IMR-90 (cell line): Measurements from ENCODE around the gene PLA2G4E. TPM values are rescaled to one million over a fixed set of nuclear protein-coding genes. Genes with fewer than 3 reads are reported as not detected.

Source experiments
- ATAC-seq: fragments of 200-7000 bp; cut with Tn5 transposase; 2 replicates; pipeline ENCODE4 v1.9.1; 2020; ENCODE audit warnings: low read depth, mild to moderate bottlenecking, moderate library complexity
- BruUV-seq: library from RNA; stranded (reverse); fragments of 400-500 nt; replicated peaks from 2 replicates; lab custom pipeline; 2021; lab: Mats Ljungman, UMichigan
- CTCF ChIA-PET: fragments of 300-600 bp; formaldehyde crosslinking; extraction: SDS; loops from one replicate; lab custom pipeline; 2021; ENCODE audit warnings: antibody characterized with exemption; lab: Yijun Ruan, JAX
- POLR2A ChIA-PET: fragments of 300-600 bp; sonication (Branson Sonifier 250); formaldehyde crosslinking; loops from one replicate; lab custom pipeline; 2022; ENCODE audit warnings: antibody characterized with exemption; ENCODE audit not compliant: unreplicated experiment; lab: Charles Lee
- DNase-seq: peaks from one replicate; pipeline ENCODE4 v3.0.0; 2013
- H2AFZ ChIP-seq: replicated peaks from 2 replicates; pipeline ENCODE3; 2013; ENCODE audit warnings: low read length, mild to moderate bottlenecking; ENCODE audit not compliant: poor library complexity
- H2AK5ac ChIP-seq: 2 replicates; pipeline ENCODE4 v1.6.1; 2013; ENCODE audit warnings: low read depth, low read length, inconsistent platforms
- H2AK9ac ChIP-seq: replicated peaks from 2 replicates; pipeline ENCODE3; 2013; ENCODE audit warnings: mild to moderate bottlenecking, low read depth, low read length, moderate library complexity; ENCODE audit not compliant: poor library complexity
- H2BK120ac ChIP-seq: 2 replicates; pipeline ENCODE4 v1.6.1; 2013; ENCODE audit warnings: low read depth, low read length, inconsistent platforms
- H2BK15ac ChIP-seq: 3 replicates; pipeline ENCODE4 v1.6.1; 2013; ENCODE audit warnings: low read depth, low read length, inconsistent platforms
- H2BK20ac ChIP-seq: 2 replicates; pipeline ENCODE4 v1.6.1; 2013; ENCODE audit warnings: low read depth, mild to moderate bottlenecking, inconsistent platforms, low read length, moderate library complexity
- H2BK5ac ChIP-seq: 2 replicates; pipeline ENCODE4 v1.6.1; 2013; ENCODE audit warnings: mild to moderate bottlenecking, low read depth, low read length, inconsistent platforms; ENCODE audit not compliant: poor library complexity, severe bottlenecking
- H3K14ac ChIP-seq: replicated peaks from 2 replicates; pipeline ENCODE4 v1.6.1; 2013; ENCODE audit warnings: low read depth, low read length, inconsistent platforms
- H3K18ac ChIP-seq: 2 replicates; pipeline ENCODE4 v1.6.1; 2013; ENCODE audit warnings: low read depth, low read length, control low read depth
- H3K23ac ChIP-seq: 2 replicates; pipeline ENCODE4 v1.6.1; 2013; ENCODE audit warnings: low read depth, low read length, inconsistent platforms
- H3K27ac ChIP-seq: 2 replicates; pipeline ENCODE4 v1.5.1; 2013; ENCODE audit warnings: mild to moderate bottlenecking, control low read depth, low read length; ENCODE audit not compliant: insufficient read depth
- H3K27me3 ChIP-seq: 2 replicates; pipeline ENCODE4 v1.6.1; 2013; ENCODE audit warnings: low read length; ENCODE audit not compliant: control insufficient read depth, insufficient read depth
- H3K36me3 ChIP-seq: 2 replicates; pipeline ENCODE4 v1.6.1; 2013; ENCODE audit warnings: low read length, mixed read lengths; ENCODE audit not compliant: control insufficient read depth, insufficient read depth
- H3K4ac ChIP-seq: 2 replicates; pipeline ENCODE4 v1.6.1; 2013; ENCODE audit warnings: low read depth, low read length, inconsistent platforms
- H3K4me1 ChIP-seq: 2 replicates; pipeline ENCODE4 v1.6.1; 2013; ENCODE audit warnings: low read length, mixed read lengths; ENCODE audit not compliant: control insufficient read depth, insufficient read depth
- H3K4me2 ChIP-seq: 2 replicates; pipeline ENCODE4 v1.6.1; 2013; ENCODE audit warnings: low read depth, mild to moderate bottlenecking, control low read depth, low read length, moderate library complexity
- H3K4me3 ChIP-seq: 2 replicates; pipeline ENCODE4 v1.5.1; 2013; ENCODE audit warnings: low read depth, mild to moderate bottlenecking, control low read depth, low read length, moderate library complexity; ENCODE audit not compliant: insufficient read depth
- H3K56ac ChIP-seq: 2 replicates; pipeline ENCODE4 v1.6.1; 2013; ENCODE audit warnings: low read length, inconsistent platforms; ENCODE audit not compliant: insufficient read depth; ENCODE audit errors: extremely low read depth
- H3K79me1 ChIP-seq, 2 experiments: 2 replicates each; pipeline ENCODE4 v1.6.1; 2013; ENCODE audit warnings: low read length in 2 of 2, inconsistent platforms in 1 of 2, low read depth in 1 of 2
- H3K9ac ChIP-seq: 2 replicates; pipeline ENCODE4 v1.6.1; 2013; ENCODE audit warnings: low read depth, low read length, control low read depth
- H3K9me1 ChIP-seq: 2 replicates; pipeline ENCODE4 v1.6.1; 2013; ENCODE audit warnings: low read length, inconsistent platforms; ENCODE audit not compliant: insufficient read depth
- H3K9me3 ChIP-seq: 2 replicates; pipeline ENCODE4 v1.6.1; 2013; ENCODE audit warnings: low read length; ENCODE audit not compliant: control insufficient read depth, insufficient read depth
- H4K20me1 ChIP-seq: 2 replicates; pipeline ENCODE4 v1.6.1; 2013; ENCODE audit warnings: low read length, inconsistent platforms; ENCODE audit not compliant: insufficient read depth
- H4K5ac ChIP-seq: 2 replicates; pipeline ENCODE4 v1.6.1; 2013; ENCODE audit warnings: mild to moderate bottlenecking, low read depth, low read length, control low read depth
- H4K8ac ChIP-seq, 2 experiments: 2 replicates each; pipeline ENCODE4 v1.6.1; 2013; ENCODE audit warnings: low read depth in 2 of 2, low read length in 2 of 2, control low read depth in 1 of 2, inconsistent platforms in 1 of 2
- H4K91ac ChIP-seq: 2 replicates; pipeline ENCODE4 v1.6.1; 2013; ENCODE audit warnings: low read depth, low read length, inconsistent platforms; ENCODE audit not compliant: insufficient read depth
- MAFK ChIP-seq: IDR thresholded peaks from 2 replicates; pipeline ENCODE4 v1.6.1; 2012; ENCODE audit warnings: low read depth, low read length, improper control_type of control experiment
- RCOR1 ChIP-seq: IDR thresholded peaks from 2 replicates; pipeline ENCODE4 v1.6.1; 2012; ENCODE audit warnings: mild to moderate bottlenecking, low read length, improper control_type of control experiment; ENCODE audit not compliant: insufficient replicate concordance
- WGBS, 2 experiments: methylation state at CpG; one replicate each; pipeline versions ENCODE4 v1.1.5 to v1.1.7; 2013; ENCODE audit warnings: missing lambda C conversion rate in 2 of 2; ENCODE audit not compliant: insufficient read length in 1 of 2; ENCODE audit errors: extremely low coverage in 2 of 2; 5-methylcytosine and 5-hydroxymethylcytosine counted together
- dilution Hi-C: fragments of 300-500 bp; cut with HindIII; formaldehyde crosslinking; loops from one replicate; pipeline ENCODE4 v1.14.3; 2018; ENCODE audit warnings: low sequenced_read_pairs; ENCODE audit not compliant: unreplicated experiment
- in situ Hi-C: fragments of 300-500 bp; cut with MboI; formaldehyde crosslinking; loops from 3 replicates; pipeline ENCODE4 v1.14.3; 2019; ENCODE audit warnings: low sequenced_read_pairs, inconsistent platforms, mixed read lengths
- intact Hi-C: fragments of 100-400 bp; cut with micrococcal nuclease; formaldehyde crosslinking; loops from 2 replicates; pipeline ENCODE4 v1.10.0; 2022
- polyA plus RNA-seq, 3 experiments: library from polyadenylated mRNA; depleted of rRNA; stranded (reverse); fragments of >200 nt; gene quantifications; 2 replicates each; pipeline ENCODE4 v1.2.3, GENCODE V29; 2012; ENCODE audit warnings: low replicate concordance in 1 of 3
- total RNA-seq: library from RNA; depleted of rRNA; stranded (reverse); fragments of >200 nt; gene quantifications from 2 replicates; pipeline ENCODE4 v1.2.3, GENCODE V29; 2012

Gene PLA2G4E
- total and polyA plus RNA-seq, 2 of the 4 experiments (the other 2 are of a cell fraction): not detected

- Histone ChIP-seq H4K5ac (no peak overlapping the region), H3K4me1 (peaks cover 3% of the 10 kb centered on the region; the same call in 1 of the 2 replicates), H3K27ac (no peak overlapping the region), H2AK9ac (no peak overlapping the region), H2BK20ac (no peak overlapping the region), H3K9ac (no peak overlapping the region), H3K56ac (no peak overlapping the region), H3K79me1 (no peaks in the 10 kb centered on the region), H3K36me3 (no peaks in the 10 kb centered on the region), H3K4ac (no peak overlapping the region), H3K23ac (no peak overlapping the region), H2BK15ac (no peak overlapping the region), H4K20me1 (no peaks in the 10 kb centered on the region), H3K9me3 (no peaks in the 10 kb centered on the region), H2AK5ac (no peak overlapping the region), H2BK5ac (no peak overlapping the region), H3K4me2 (peak overlapping the region; percentile 67), H4K91ac (no peak overlapping the region), H3K14ac (no peak overlapping the region), H3K9me1 (0 out of 2 replicates have a peak, but pooled peaks cover 3% of the 10 kb centered on the region), H2AFZ (peak overlapping the region; percentile 83), H2BK120ac (no peak overlapping the region), H3K4me3 (no peak overlapping the region), H4K8ac (no peak overlapping the region; a peak in 1 of 4 replicates), H3K18ac (no peak overlapping the region), H3K27me3 (peaks cover 23% of the 10 kb centered on the region)
- BruUV-seq: no TSS peak
- 91% methylated on average over 7 of the region's 10 CpGs; no CpG with 5 or more reads in 1 of the 2 experiments for WGBS, 2 experiments
- peak; percentile 62; the same call in 1 of the 2 replicates for ATAC-seq
- no peak for DNase-seq
- TF ChIP-seq RCOR1 (no peak), MAFK (peak; percentile 92)
- in situ Hi-C loops (no loop called here), intact Hi-C loops (no loop called here), dilution Hi-C loops (no loop called here)
- POLR2A ChIA-PET: no interaction called here
- CTCF ChIA-PET: interaction anchor here (0.6 to 1.0 kb wide), 2 partner anchors 8 to 228 kb away, joined by 3 read pairs; no protein-coding TSS in a partner anchor
Measured at GRCh38 chr15:41981371-41982132, 39.3 kb downstream of the PLA2G4E start.
